ENCODE data around the gene KCNIP4.

DNA sequence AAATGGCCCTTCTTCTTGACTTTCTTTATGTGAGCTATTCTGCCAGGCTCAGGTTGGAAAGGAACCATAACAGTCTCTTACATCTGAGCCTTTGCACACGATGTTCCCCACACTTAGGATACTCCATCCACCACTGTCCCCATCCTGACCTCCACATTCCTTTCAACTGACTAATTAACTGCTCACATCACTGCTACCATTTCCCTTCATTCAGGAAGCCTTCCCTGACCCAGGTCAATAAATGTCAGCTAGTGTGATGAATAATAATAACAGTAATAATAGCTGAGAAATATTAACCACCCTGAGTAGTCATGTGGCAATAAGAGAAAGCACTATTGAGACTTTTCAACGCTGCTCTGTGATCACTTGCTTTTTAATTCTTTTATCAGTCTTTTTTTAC, 291.7 kb downstream of the KCNIP4 start:
- no peak for TF ChIP-seq CTCF (conservative IDR thresholded peaks at IDR 0.05)
- no peak for TF ChIP-seq EZH2 (IDR thresholded peaks at IDR 0.05; ENCODE audit: low read depth)
